CD1c-positive myeloid dendritic cell (primary cell): Measurements from ENCODE around the gene ESRRG.
"Not testable (repeated sequence)": the region's sequence is repeated elsewhere in the genome, so short reads cannot be mapped to it uniquely, and the experiment has no call there.

Experiments used
- DNase-seq: peaks from one replicate; pipeline ENCODE4 v3.0.0-alpha.2; 2016; ENCODE audit errors: extremely low spot score

The ESRRG gene

GRCh38 chr1:216704065-216704464, 19.2 kb downstream of the ESRRG start:
- DNase-seq: not testable (repeated sequence)

- DNase-seq: no peak
Measured at GRCh38 chr1:216702170-216702569, 21.1 kb downstream of the ESRRG start.

- no peak for DNase-seq
Measured at GRCh38 chr1:216700779-216701178, 22.4 kb downstream of the ESRRG start.

- no peak for DNase-seq
Measured at GRCh38 chr1:216691710-216692109, 31.5 kb downstream of the ESRRG start.

- DNase-seq: no peak
Measured at GRCh38 chr1:216690603-216691002, 32.6 kb downstream of the ESRRG start.

GRCh38 chr1:216688127-216688657, 35.0 kb downstream of the ESRRG start:
- DNase-seq: no peak

GRCh38 chr1:216686860-216687766, 36.1 kb downstream of the ESRRG start:
- no peak for DNase-seq

- DNase-seq: no peak
Measured at GRCh38 chr1:216682752-216683151, 40.5 kb downstream of the ESRRG start.

GRCh38 chr1:216679108-216679507, 44.1 kb downstream of the ESRRG start:
- DNase-seq: no peak

GRCh38 chr1:216670118-216670883, 52.9 kb downstream of the ESRRG start:
- no peak for DNase-seq

- DNase-seq: no peak
Measured at GRCh38 chr1:216666441-216666840, 56.8 kb downstream of the ESRRG start.

GRCh38 chr1:216665856-216666255, 57.4 kb downstream of the ESRRG start:
- no peak for DNase-seq

GRCh38 chr1:216665406-216665805, 57.8 kb downstream of the ESRRG start:
- DNase-seq: no peak

GRCh38 chr1:216662681-216663080, 60.5 kb downstream of the ESRRG start:
- DNase-seq: no peak

- no peak for DNase-seq
Measured at GRCh38 chr1:216660561-216660960, 62.7 kb downstream of the ESRRG start.

- DNase-seq: no peak
Measured at GRCh38 chr1:216653001-216653400, 70.2 kb downstream of the ESRRG start.

GRCh38 chr1:216651826-216652418, 71.3 kb downstream of the ESRRG start:
- no peak for DNase-seq

- DNase-seq: no peak
Measured at GRCh38 chr1:216643176-216643575, 80.1 kb downstream of the ESRRG start.

- DNase-seq: no peak
Measured at GRCh38 chr1:216641669-216642460, 81.4 kb downstream of the ESRRG start.

GRCh38 chr1:216640100-216640499, 83.1 kb downstream of the ESRRG start:
- DNase-seq: no peak

GRCh38 chr1:216632980-216633379, 90.2 kb downstream of the ESRRG start:
- no peak for DNase-seq
